GM12878 (cell line): ENCODE results near the gene BGLAP. TPM values are rescaled to one million over a fixed set of nuclear protein-coding genes. Genes with fewer than 3 reads are reported as not detected.

Source experiments
- CHD4 ChIP-seq: fragments of 200-600 bp; sonication (generic); IDR thresholded peaks from 2 replicates; pipeline ENCODE4 v1.6.1; 2016; ENCODE audit warnings: mild to moderate bottlenecking
- E2F8 ChIP-seq: fragments of 450-650 bp; IDR thresholded peaks from 2 replicates; pipeline ENCODE4 v1.6.1; 2018; ENCODE audit warnings: mild to moderate bottlenecking, low read depth, moderate library complexity; ENCODE audit not compliant: partially characterized antibody
- HDAC2 ChIP-seq: fragments of 200-600 bp; sonication (generic); IDR thresholded peaks from 2 replicates; pipeline ENCODE4 v1.6.1; 2017
- MEF2B ChIP-seq: fragments of 450-650 bp; IDR thresholded peaks from 2 replicates; pipeline ENCODE4 v1.6.1; 2018; ENCODE audit warnings: mild to moderate bottlenecking, moderate library complexity; ENCODE audit not compliant: partially characterized antibody, poor library complexity, severe bottlenecking
- MLLT1 ChIP-seq: fragments of 450-650 bp; IDR thresholded peaks from 2 replicates; pipeline ENCODE4 v1.6.1; 2016; ENCODE audit warnings: mild to moderate bottlenecking
- NR2F1 ChIP-seq: fragments of 450-650 bp; conservative IDR thresholded peaks from 2 replicates; pipeline ENCODE4 v1.6.1; 2017; ENCODE audit warnings: mild to moderate bottlenecking
- PML ChIP-seq: IDR thresholded peaks from 2 replicates; pipeline ENCODE4 v1.6.1; 2012; ENCODE audit warnings: low read length, inconsistent platforms
- RAD51 ChIP-seq: fragments of 450-650 bp; IDR thresholded peaks from 2 replicates; pipeline ENCODE4 v1.6.1; 2016; ENCODE audit warnings: moderate library complexity, mild to moderate bottlenecking, inconsistent platforms
- RELA ChIP-seq: fragments of 450-650 bp; IDR thresholded peaks from 2 replicates; pipeline ENCODE4 v1.8.0; 2014; ENCODE audit warnings: borderline replicate concordance; ENCODE audit not compliant: partially characterized antibody
- REST ChIP-seq: IDR thresholded peaks from 2 replicates; pipeline ENCODE4 v1.6.1; 2012; ENCODE audit warnings: mild to moderate bottlenecking, low read depth, low read length
- SMARCA5 ChIP-seq: fragments of 450-650 bp; IDR thresholded peaks from 2 replicates; pipeline ENCODE4 v1.6.1; 2017; ENCODE audit warnings: mild to moderate bottlenecking
- SREBF2 ChIP-seq: IDR thresholded peaks from 2 replicates; pipeline ENCODE4 v1.6.1; 2012; ENCODE audit warnings: mild to moderate bottlenecking, low read length
- SRF ChIP-seq, 2 experiments: IDR thresholded peaks; 2 replicates each; pipeline ENCODE4 v1.6.1; 2011; ENCODE audit warnings: low read depth in 2 of 2, low read length in 2 of 2, mild to moderate bottlenecking in 1 of 2, moderate library complexity in 1 of 2
- TCF12 ChIP-seq: IDR thresholded peaks from 2 replicates; pipeline ENCODE4 v1.6.1; 2011; ENCODE audit warnings: low read depth, mild to moderate bottlenecking, low read length
- ZZZ3 ChIP-seq: IDR thresholded peaks from 2 replicates; pipeline ENCODE4 v1.6.1; 2011; ENCODE audit warnings: low read depth; ENCODE audit not compliant: control insufficient read depth, insufficient read length
- polyA plus RNA-seq, 11 experiments: library from polyadenylated mRNA; depleted of rRNA in 4 of 11; unstranded in 6 of 11; stranded (reverse) in 5 of 11; fragments of >200 nt; fragmentation: Nextera tagmentation in 4 of 11; fragmentation: Illumina TruSeq in 1 of 11; extraction: Ambion mirVana in 4 of 11; extraction: Trizol in 1 of 11; gene quantifications; 1 replicate in 1 of 11; 2 replicates in 10 of 11; pipeline versions ENCODE4 v1.2.1 to v1.2.3, GENCODE V29; 2011 to 2016; ENCODE audit warnings: inconsistent platforms in 2 of 11, missing spikeins in 2 of 11, low read depth in 1 of 11
- total RNA-seq, 4 experiments: library from RNA; depleted of rRNA in 3 of 4; stranded (reverse); fragments of >200 nt in 3 of 4; fragmentation: Illumina TruSeq in 1 of 4; extraction: Trizol in 1 of 4; gene quantifications; 2 replicates each; pipeline versions ENCODE4 v1.2.1 to v1.2.3, GENCODE V29; 2013 to 2021

Gene BGLAP
- total and polyA plus RNA-seq, 10 of the 15 experiments (the other 5 are each of a cell fraction or from before 2014, with no cell fraction given) = 0.20 to 1.8 (median 0.40) TPM; not detected in 3

GRCh38 chr1:156193488-156194299 is 48.3 kb upstream of the BGLAP start, which contains the start of gene SLC25A44 (continued):
- no peak for TF ChIP-seq REST
- TF ChIP-seq MEF2B = no peak
- 0 out of 2 replicates have a peak, but pooled peaks have one; percentile 34 for TF ChIP-seq MLLT1
- no peak for TF ChIP-seq SRF (IDR thresholded peaks at IDR 0.05; ENCODE audit: low read depth in 2 of 2, low read length in 2 of 2)
- TF ChIP-seq NR2F1 = peak; percentile 18; the same call in 1 of the 2 replicates
- no peak for TF ChIP-seq ZZZ3
- TF ChIP-seq SMARCA5 = no peak
- TF ChIP-seq CHD4 = no peak
- TF ChIP-seq RAD51 = peak; percentile 74
- no peak for TF ChIP-seq E2F8
- TF ChIP-seq PML = peak; percentile 67
- TF ChIP-seq HDAC2 = no peak
- TF ChIP-seq TCF12 = no peak
- TF ChIP-seq SREBF2 = peak; percentile 26; the same call in 1 of the 2 replicates
- TF ChIP-seq RELA = no peak
